HepG2 (cell line): Measurements from ENCODE around the gene ZFYVE27. TPM values are rescaled to one million over a fixed set of nuclear protein-coding genes. Genes with fewer than 3 reads are reported as not detected.

ENCODE experiments used
- ARID2 ChIP-seq: sonication (generic); formaldehyde crosslinking; IDR thresholded peaks from 2 replicates; pipeline ENCODE4 v1.8.1; 2022; ENCODE audit warnings: mild to moderate bottlenecking, missing genetic modification reagents, borderline replicate concordance
- BCL6 ChIP-seq: IDR thresholded peaks from 2 replicates; pipeline ENCODE4 v1.6.1; 2016; ENCODE audit warnings: missing genetic modification reagents, missing compliant biosample characterization
- EP300 ChIP-seq, 3 experiments: sonication (generic) in 1 of 3; formaldehyde crosslinking in 1 of 3; IDR thresholded peaks; 2 replicates each; pipeline versions ENCODE4 v1.5.1 to v1.6.1; 2011 to 2020; ENCODE audit warnings: low read depth in 2 of 3, low read length in 2 of 3, borderline replicate concordance in 1 of 3, improper control_type of control experiment in 1 of 3, mild to moderate bottlenecking in 1 of 3, missing genetic modification reagents in 1 of 3, moderate library complexity in 1 of 3
- FLYWCH1 ChIP-seq: sonication (generic); formaldehyde crosslinking; IDR thresholded peaks from 2 replicates; pipeline ENCODE4 v1.8.1; 2023; ENCODE audit warnings: mild to moderate bottlenecking, missing genetic modification reagents
- FOSL1 ChIP-seq: sonication (generic); formaldehyde crosslinking; IDR thresholded peaks from 2 replicates; pipeline ENCODE4 v1.9.0; 2021; ENCODE audit warnings: missing genetic modification reagents, borderline replicate concordance
- FOSL2 ChIP-seq: sonication (generic); formaldehyde crosslinking; IDR thresholded peaks from 2 replicates; pipeline ENCODE4 v1.4.0; 2020; ENCODE audit warnings: missing genetic modification reagents
- FOXA3 ChIP-seq: IDR thresholded peaks from 2 replicates; pipeline ENCODE4 v1.6.1; 2016; ENCODE audit warnings: missing genetic modification reagents, missing compliant biosample characterization
- FOXO1 ChIP-seq: sonication (generic); formaldehyde crosslinking; IDR thresholded peaks from 2 replicates; pipeline ENCODE4 v1.4.0; 2020; ENCODE audit warnings: missing genetic modification reagents
- HDAC6 ChIP-seq: fragments of 200-600 bp; sonication (generic); IDR thresholded peaks from 2 replicates; pipeline ENCODE4 v1.7.0; 2017; ENCODE audit warnings: mild to moderate bottlenecking, antibody characterized with exemption, low read length, low read depth
- KLF9 ChIP-seq: IDR thresholded peaks from 2 replicates; pipeline ENCODE4 v1.6.1; 2016; ENCODE audit warnings: low read depth
- MATR3 ChIP-seq: sonication (generic); formaldehyde crosslinking; IDR thresholded peaks from 2 replicates; pipeline ENCODE4 v1.4.0; 2020; ENCODE audit warnings: missing genetic modification reagents
- NFATC3 ChIP-seq: sonication (generic); formaldehyde crosslinking; IDR thresholded peaks from 2 replicates; pipeline ENCODE4 v1.5.1; 2020; ENCODE audit warnings: mild to moderate bottlenecking, missing genetic modification reagents
- NR3C1 ChIP-seq: sonication (generic); formaldehyde crosslinking; IDR thresholded peaks from 2 replicates; pipeline ENCODE4 v1.4.0; 2020; ENCODE audit warnings: missing genetic modification reagents
- PHF20 ChIP-seq: sonication (generic); formaldehyde crosslinking; IDR thresholded peaks from 2 replicates; pipeline ENCODE4 v1.5.0; 2020; ENCODE audit warnings: mild to moderate bottlenecking, missing genetic modification reagents
- RARA ChIP-seq: IDR thresholded peaks from 2 replicates; pipeline ENCODE4 v1.6.1; 2016; ENCODE audit warnings: missing genetic modification reagents, missing compliant biosample characterization
- SP5 ChIP-seq: IDR thresholded peaks from 2 replicates; pipeline ENCODE4 v1.6.1; 2016; ENCODE audit warnings: low read depth, borderline replicate concordance
- TEF ChIP-seq: sonication (generic); formaldehyde crosslinking; IDR thresholded peaks from 2 replicates; pipeline ENCODE4 v1.5.0; 2020; ENCODE audit warnings: missing genetic modification reagents
- THAP11 ChIP-seq: IDR thresholded peaks from 2 replicates; pipeline ENCODE4 v1.6.1; 2016; ENCODE audit warnings: missing biosample characterization, missing genetic modification reagents
- ZBTB14 ChIP-seq: sonication (generic); formaldehyde crosslinking; IDR thresholded peaks from 2 replicates; pipeline ENCODE4 v1.4.0; 2020; ENCODE audit warnings: missing genetic modification reagents
- ZMAT3 ChIP-seq: sonication (generic); formaldehyde crosslinking; conservative IDR thresholded peaks from 2 replicates; pipeline ENCODE4 v1.7.0; 2021; ENCODE audit warnings: missing genetic modification reagents
- ZNF292 ChIP-seq: sonication (generic); formaldehyde crosslinking; IDR thresholded peaks from 2 replicates; pipeline ENCODE4 v1.8.1; 2022; ENCODE audit warnings: mild to moderate bottlenecking, low read depth, missing genetic modification reagents, borderline replicate concordance
- ZNF557 ChIP-seq: sonication (generic); formaldehyde crosslinking; IDR thresholded peaks from 2 replicates; pipeline ENCODE4 v1.4.0; 2020; ENCODE audit warnings: missing genetic modification reagents
- ZNF563 ChIP-seq: sonication (generic); formaldehyde crosslinking; IDR thresholded peaks from 2 replicates; pipeline ENCODE4 v1.8.0; 2022; ENCODE audit warnings: mild to moderate bottlenecking, moderate library complexity, missing genetic modification reagents
- ZNF782 ChIP-seq: sonication (generic); formaldehyde crosslinking; IDR thresholded peaks from 2 replicates; pipeline ENCODE4 v1.4.0; 2020; ENCODE audit warnings: missing genetic modification reagents, mild to moderate bottlenecking, borderline replicate concordance
- ZSCAN30 ChIP-seq: sonication (generic); formaldehyde crosslinking; IDR thresholded peaks from 2 replicates; pipeline ENCODE4 v1.5.0; 2020; ENCODE audit warnings: mild to moderate bottlenecking, missing genetic modification reagents
- ZSCAN9 ChIP-seq: IDR thresholded peaks from 2 replicates; pipeline ENCODE4 v1.6.1; 2016; ENCODE audit warnings: borderline replicate concordance
- ZXDC ChIP-seq: sonication (generic); formaldehyde crosslinking; IDR thresholded peaks from 2 replicates; pipeline ENCODE4 v1.5.0; 2020; ENCODE audit warnings: mild to moderate bottlenecking, missing genetic modification reagents
- polyA plus RNA-seq, 8 experiments: library from polyadenylated mRNA; depleted of rRNA in 3 of 8; stranded (reverse) in 7 of 8; unstranded in 1 of 8; fragments of >200 nt; fragmentation: Illumina TruSeq in 4 of 8; extraction: Trizol in 4 of 8; gene quantifications; 2 replicates each; pipeline versions ENCODE4 v1.2.1 to v1.2.3, GENCODE V29; 2011 to 2016; ENCODE audit warnings: low read depth in 4 of 8, missing spikeins in 1 of 8, mixed read lengths in 1 of 8; ENCODE audit not compliant: insufficient read depth in 1 of 8
- total RNA-seq, 5 experiments: library from RNA; depleted of rRNA; stranded (reverse); fragments of >200 nt; fragmentation: Illumina TruSeq; extraction: Trizol; gene quantifications; 2 replicates each; pipeline ENCODE4 v1.2.3, GENCODE V29; 2016; ENCODE audit warnings: low read depth in 1 of 5

Gene ZFYVE27
- total and polyA plus RNA-seq, 2 of the 13 experiments (the other 11 are each of a cell fraction or from before 2014, with no cell fraction given): 19.7 to 20.5 TPM

GRCh38 chr10:97707134-97707861, 29.6 kb upstream of the ZFYVE27 start (continued):
- TF ChIP-seq ZXDC (CRISPR knock-in tag) (no peak), EP300 (IDR thresholded peaks at IDR 0.05; ENCODE audit: low read depth in 2 of 2, low read length in 2 of 2) (peak in 1 of 2 experiments; percentile 43; a peak in 1 of 4 replicates), EP300 (CRISPR knock-in tag; IDR thresholded peaks at IDR 0.05; ENCODE audit: borderline replicate concordance) (no peak), FOSL2 (CRISPR knock-in tag) (peak; percentile 22; the same call in 1 of the 2 replicates), NFATC3 (CRISPR knock-in tag) (no peak), RARA (CRISPR knock-in tag) (peak; percentile 87), ARID2 (CRISPR knock-in tag) (peak; percentile 44; the same call in 1 of the 2 replicates), ZSCAN30 (CRISPR knock-in tag) (no peak; the same call in 1 of the 2 replicates), ZNF557 (CRISPR knock-in tag) (no peak), FLYWCH1 (CRISPR knock-in tag) (no peak), ZSCAN9 (CRISPR knock-in tag) (peak; percentile 52; the same call in 1 of the 2 replicates), TEF (CRISPR knock-in tag) (no peak), ZNF782 (CRISPR knock-in tag) (no peak), HDAC6 (no peak), ZBTB14 (CRISPR knock-in tag) (no peak), ZMAT3 (CRISPR knock-in tag) (no peak; the same call in 1 of the 2 replicates), FOXO1 (CRISPR knock-in tag) (peak; percentile 84), NR3C1 (CRISPR knock-in tag) (no peak), SP5 (CRISPR knock-in tag) (peak; percentile 15; the same call in 1 of the 2 replicates), THAP11 (CRISPR knock-in tag) (peak; percentile 58; the same call in 1 of the 2 replicates), MATR3 (CRISPR knock-in tag) (no peak), KLF9 (CRISPR knock-in tag) (no peak), BCL6 (CRISPR knock-in tag) (peak; percentile 53), FOXA3 (CRISPR knock-in tag) (peak; percentile 76), ZNF563 (CRISPR knock-in tag) (no peak), ZNF292 (CRISPR knock-in tag) (peak; percentile 83; the same call in 1 of the 2 replicates), PHF20 (0 out of 2 replicates have a peak, but pooled peaks have one; percentile 52), FOSL1 (CRISPR knock-in tag) (no peak)
